Loucy (cell line): ENCODE data around the gene DNPEP.
A peak's percentile ranks its signal among the peaks of the same experiment; 100 is the strongest.

Experiments used
- H2AFZ ChIP-seq: fragments of 200-600 bp; sonication (generic); 2 replicates; pipeline ENCODE4 v1.6.0; 2016; ENCODE audit warnings: antibody characterized with exemption, mild to moderate bottlenecking, low read length, moderate library complexity
- H3F3A ChIP-seq: fragments of 200-600 bp; 2 replicates; pipeline ENCODE4 v1.6.0; 2016; ENCODE audit warnings: antibody characterized with exemption, low read depth, mild to moderate bottlenecking
- H3K27me3 ChIP-seq: fragments of 200-600 bp; sonication (generic); 2 replicates; pipeline ENCODE4 v1.6.1; 2014; ENCODE audit warnings: low read length, mild to moderate bottlenecking; ENCODE audit not compliant: insufficient read depth, poor library complexity, severe bottlenecking
- H3K36me3 ChIP-seq: fragments of 200-600 bp; sonication (generic); 2 replicates; pipeline ENCODE4 v1.6.1; 2016; ENCODE audit warnings: low read length; ENCODE audit not compliant: insufficient read depth
- H3K4me1 ChIP-seq: fragments of 200-600 bp; sonication (generic); 2 replicates; pipeline ENCODE4 v1.5.1; 2014; ENCODE audit warnings: low read length, mild to moderate bottlenecking; ENCODE audit not compliant: insufficient read depth, poor library complexity, severe bottlenecking
- H3K4me2 ChIP-seq: fragments of 200-600 bp; sonication (generic); 2 replicates; pipeline ENCODE4 v1.6.0; 2014; ENCODE audit warnings: antibody characterized with exemption, low read length, low read depth, mild to moderate bottlenecking; ENCODE audit not compliant: poor library complexity, severe bottlenecking
- H3K4me3 ChIP-seq: fragments of 200-600 bp; sonication (generic); 2 replicates; pipeline ENCODE4 v1.5.1; 2014; ENCODE audit warnings: low read length, mild to moderate bottlenecking, mixed read lengths; ENCODE audit not compliant: poor library complexity, severe bottlenecking
- H3K79me2 ChIP-seq: fragments of 200-600 bp; sonication (generic); 2 replicates; pipeline ENCODE4 v1.6.1; 2014; ENCODE audit warnings: low read length; ENCODE audit not compliant: insufficient read depth
- H3K9ac ChIP-seq: fragments of 200-600 bp; sonication (generic); 2 replicates; pipeline ENCODE4 v1.6.0; 2014; ENCODE audit warnings: mild to moderate bottlenecking, low read depth, low read length, moderate library complexity; ENCODE audit not compliant: poor library complexity, severe bottlenecking
- H3K9me2 ChIP-seq: fragments of 200-600 bp; sonication (generic); replicated peaks from 2 replicates; pipeline ENCODE4 v1.6.1; 2016; ENCODE audit warnings: low read depth, low read length, mixed read lengths
- H3K9me3 ChIP-seq: fragments of 200-600 bp; sonication (generic); 2 replicates; pipeline ENCODE4 v1.6.1; 2014; ENCODE audit warnings: mild to moderate bottlenecking, antibody characterized with exemption, low read length, low read depth; ENCODE audit not compliant: insufficient read depth
- H4K20me1 ChIP-seq: fragments of 200-600 bp; sonication (generic); 2 replicates; pipeline ENCODE4 v1.6.0; 2014; ENCODE audit warnings: antibody characterized with exemption, low read length, mild to moderate bottlenecking; ENCODE audit not compliant: insufficient read depth, poor library complexity, severe bottlenecking
- CTCF ChIP-seq: fragments of 200-600 bp; sonication (generic); conservative IDR thresholded peaks from 2 replicates; pipeline ENCODE4 v1.5.1; 2014; ENCODE audit warnings: mild to moderate bottlenecking, antibody characterized with exemption, low read length
- EZH2phosphoT487 ChIP-seq: fragments of 200-600 bp; IDR thresholded peaks from 2 replicates; pipeline ENCODE4 v1.6.1; 2018; ENCODE audit warnings: antibody characterized with exemption, mild to moderate bottlenecking, moderate library complexity, borderline replicate concordance

DNPEP gene

GRCh38 chr2:219399716-219400478, 12.2 kb upstream of the DNPEP start:
- TF ChIP-seq CTCF (no peak), EZH2phosphoT487 (no peak)
- no peaks in the 10 kb centered on the region for H3K9me3 ChIP-seq
- no peak overlapping the region for H3K4me2 ChIP-seq
- no peaks in the 10 kb centered on the region for H3K36me3 ChIP-seq
- H3K4me3 ChIP-seq: no peak overlapping the region
- H3F3A ChIP-seq: no peaks in the 10 kb centered on the region
- peaks cover 4% of the 10 kb centered on the region for H3K4me1 ChIP-seq
- H3K9me2 ChIP-seq: no peaks in the 10 kb centered on the region
- no peaks in the 10 kb centered on the region for H4K20me1 ChIP-seq
- H3K9ac ChIP-seq: no peak overlapping the region
- H3K27me3 ChIP-seq: no peaks in the 10 kb centered on the region
- no peak overlapping the region for H2AFZ ChIP-seq
- H3K79me2 ChIP-seq: no peaks in the 10 kb centered on the region

GRCh38 chr2:219398721-219399363, 11.1 kb upstream of the DNPEP start:
- Histone ChIP-seq H3K9ac (no peak overlapping the region), H3K4me1 (peaks cover 4% of the 10 kb centered on the region), H3K79me2 (no peaks in the 10 kb centered on the region), H4K20me1 (no peaks in the 10 kb centered on the region), H2AFZ (no peak overlapping the region), H3F3A (no peaks in the 10 kb centered on the region), H3K9me3 (no peaks in the 10 kb centered on the region), H3K36me3 (no peaks in the 10 kb centered on the region), H3K4me2 (no peak overlapping the region), H3K27me3 (no peaks in the 10 kb centered on the region), H3K9me2 (no peaks in the 10 kb centered on the region), H3K4me3 (no peak overlapping the region)
- no peak for TF ChIP-seq CTCF
- TF ChIP-seq EZH2phosphoT487: no peak

GRCh38 chr2:219396863-219397457, 9.2 kb upstream of the DNPEP start:
- TF ChIP-seq CTCF (no peak), EZH2phosphoT487 (no peak)
- H4K20me1 ChIP-seq: no peaks in the 10 kb centered on the region
- no peaks in the 10 kb centered on the region for H3F3A ChIP-seq
- no peaks in the 10 kb centered on the region for H3K9me3 ChIP-seq
- no peaks in the 10 kb centered on the region for H3K9me2 ChIP-seq
- peak overlapping the region; percentile 19 for H3K4me2 ChIP-seq
- peaks cover 4% of the 10 kb centered on the region for H3K4me1 ChIP-seq
- H2AFZ ChIP-seq: peak overlapping the region; percentile 48; the same call in 1 of the 2 replicates
- H3K9ac ChIP-seq: no peak overlapping the region
- no peak overlapping the region for H3K4me3 ChIP-seq
- H3K27me3 ChIP-seq: no peaks in the 10 kb centered on the region
- no peaks in the 10 kb centered on the region for H3K36me3 ChIP-seq
- H3K79me2 ChIP-seq: no peaks in the 10 kb centered on the region
